B cell (primary cell): Measurements from ENCODE around the gene RAB32.

ENCODE experiments used
- EZH2 ChIP-seq: IDR thresholded peaks from 2 replicates; pipeline ENCODE4 v1.6.1; 2012; ENCODE audit warnings: borderline replicate concordance, low read depth, mild to moderate bottlenecking, moderate library complexity, low read length; ENCODE audit not compliant: insufficient read depth, poor library complexity, severe bottlenecking
- TF ChIP-seq, protein P1 (sequence below): fragments of 200-600 bp; IDR thresholded peaks from one replicate; pipeline ENCODE4 v1.8.0; 2022; ENCODE audit warnings: antibody characterized with exemption, mild to moderate bottlenecking

GRCh38 chr6:146592451-146592850 is 48.8 kb downstream of the RAB32 start:
- TF ChIP-seq, protein P1, sequence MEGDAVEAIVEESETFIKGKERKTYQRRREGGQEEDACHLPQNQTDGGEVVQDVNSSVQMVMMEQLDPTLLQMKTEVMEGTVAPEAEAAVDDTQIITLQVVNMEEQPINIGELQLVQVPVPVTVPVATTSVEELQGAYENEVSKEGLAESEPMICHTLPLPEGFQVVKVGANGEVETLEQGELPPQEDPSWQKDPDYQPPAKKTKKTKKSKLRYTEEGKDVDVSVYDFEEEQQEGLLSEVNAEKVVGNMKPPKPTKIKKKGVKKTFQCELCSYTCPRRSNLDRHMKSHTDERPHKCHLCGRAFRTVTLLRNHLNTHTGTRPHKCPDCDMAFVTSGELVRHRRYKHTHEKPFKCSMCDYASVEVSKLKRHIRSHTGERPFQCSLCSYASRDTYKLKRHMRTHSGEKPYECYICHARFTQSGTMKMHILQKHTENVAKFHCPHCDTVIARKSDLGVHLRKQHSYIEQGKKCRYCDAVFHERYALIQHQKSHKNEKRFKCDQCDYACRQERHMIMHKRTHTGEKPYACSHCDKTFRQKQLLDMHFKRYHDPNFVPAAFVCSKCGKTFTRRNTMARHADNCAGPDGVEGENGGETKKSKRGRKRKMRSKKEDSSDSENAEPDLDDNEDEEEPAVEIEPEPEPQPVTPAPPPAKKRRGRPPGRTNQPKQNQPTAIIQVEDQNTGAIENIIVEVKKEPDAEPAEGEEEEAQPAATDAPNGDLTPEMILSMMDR: no peak
- TF ChIP-seq EZH2: no peak
